ENCODE data around the gene FXYD1.

Gene FXYD1

GRCh38 chr19:35116072-35116801 lies 22.4 kb upstream of the FXYD1 start:
- TF ChIP-seq CTCF (IDR thresholded peaks at IDR 0.05; ENCODE audit: insufficient read depth, low read depth, low read length, missing control alignments), result no peak
- peak; percentile 87 for DNase-seq (ENCODE audit: low read depth)
- H3K4me3 ChIP-seq (ENCODE audit: low read length), result peak overlapping the region; percentile 98

DNA sequence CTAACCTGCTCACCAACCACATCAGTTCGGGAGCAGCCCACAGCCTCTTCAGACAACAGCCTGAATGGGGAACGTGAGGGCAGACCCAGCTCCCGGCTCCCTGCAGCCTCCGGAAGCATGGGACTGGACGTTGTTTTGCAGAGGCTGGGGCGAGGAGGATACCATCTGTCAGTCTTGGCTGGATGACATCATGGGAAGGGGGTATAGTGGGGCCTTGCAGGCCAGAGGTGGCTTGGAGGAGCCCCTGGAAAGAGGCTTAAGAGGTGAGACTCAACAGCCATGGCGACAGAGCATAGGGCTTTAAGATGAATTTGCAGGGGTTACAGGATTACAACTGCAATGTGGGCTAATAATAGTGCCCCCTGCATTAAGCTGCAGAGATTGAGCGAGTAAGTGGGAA lies 21.5 kb upstream of the FXYD1 start:
- H3K4me3 ChIP-seq (ENCODE audit: low read length), result peak overlapping the region; percentile 98
- no peak for DNase-seq (ENCODE audit: low read depth)
- TF ChIP-seq CTCF (IDR thresholded peaks at IDR 0.05; ENCODE audit: insufficient read depth, low read depth, low read length, missing control alignments), result no peak

- TF ChIP-seq CTCF (IDR thresholded peaks at IDR 0.05; ENCODE audit: insufficient read depth, low read depth, low read length, missing control alignments), result no peak
Measured at GRCh38 chr19:35117799-35118198, 20.8 kb upstream of the FXYD1 start.

GRCh38 chr19:35118268-35119020 lies 20.2 kb upstream of the FXYD1 start:
- H3K4me3 ChIP-seq (ENCODE audit: low read length), result peak overlapping the region; percentile 98
- no peak for TF ChIP-seq CTCF (IDR thresholded peaks at IDR 0.05; ENCODE audit: insufficient read depth, low read depth, low read length, missing control alignments)
- peak; percentile 61 for DNase-seq (ENCODE audit: low read depth)

More at GRCh38 chr19:35117799-35118198, 20.8 kb upstream of the FXYD1 start:
- peak overlapping the region; percentile 98 for H3K4me3 ChIP-seq (ENCODE audit: low read length)
- DNase-seq (ENCODE audit: low read depth), result no peak

GRCh38 chr19:35119091-35119490 lies 19.5 kb upstream of the FXYD1 start:
- DNase-seq (ENCODE audit: low read depth), result no peak
- H3K4me3 ChIP-seq (ENCODE audit: low read length), result peak overlapping the region; percentile 98
- TF ChIP-seq CTCF (IDR thresholded peaks at IDR 0.05; ENCODE audit: insufficient read depth, low read depth, low read length, missing control alignments), result no peak

DNA sequence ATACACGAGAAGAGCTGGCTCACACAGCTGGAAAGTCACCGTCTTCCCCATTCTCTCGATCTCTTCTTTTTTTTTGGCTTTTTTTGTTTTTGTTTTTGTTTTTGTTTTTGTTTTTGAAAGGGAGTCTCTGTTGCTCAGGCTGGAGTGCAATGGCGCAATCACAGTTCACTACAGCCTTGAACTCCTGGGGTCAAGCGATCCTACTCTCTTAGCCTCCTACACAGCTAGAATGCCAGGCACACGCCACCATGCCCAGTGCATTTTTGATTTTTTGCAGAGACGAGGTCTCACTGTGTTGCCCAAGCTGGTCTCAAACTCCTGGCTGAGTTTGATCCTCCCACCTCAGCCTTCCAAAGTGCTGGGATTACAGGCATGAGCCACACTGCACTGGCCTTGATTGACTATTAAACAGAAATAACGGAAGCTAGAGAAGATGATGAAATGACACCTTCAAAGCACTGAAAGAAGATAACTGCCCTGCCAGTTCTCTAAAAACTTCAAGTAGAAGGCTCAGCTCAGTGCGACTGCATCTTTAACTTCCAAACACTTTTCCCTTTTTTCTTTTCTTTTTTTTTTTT lies 19.0 kb upstream of the FXYD1 start:
- peak overlapping the region; percentile 98 for H3K4me3 ChIP-seq (ENCODE audit: low read length)
- DNase-seq (ENCODE audit: low read depth), result no peak
- no peak for TF ChIP-seq CTCF (IDR thresholded peaks at IDR 0.05; ENCODE audit: insufficient read depth, low read depth, low read length, missing control alignments)
